Tibial nerve (tissue), 4 donors: ENCODE data around the gene FBLN2. TPM values are rescaled to one million over a fixed set of nuclear protein-coding genes. Genes with fewer than 3 reads are reported as not detected.

Source experiments
- DNase-seq, 2 donors: peaks; one replicate each; pipeline ENCODE4 v3.0.0-alpha.2; 2019; ENCODE audit warnings: low spot score in 2 of 2
- H3K27ac ChIP-seq, 4 donors: fragments of 200-600 bp; sonication (generic) in 3 of 4; one replicate each; pipeline ENCODE4 v1.5.1; 2017 to 2019; ENCODE audit warnings: mild to moderate bottlenecking in 1 of 4
- H3K27me3 ChIP-seq, 2 donors: fragments of 200-600 bp; sonication (generic) in 1 of 2; one replicate each; pipeline versions ENCODE4 v1.5.1 to v1.6.0; 2017 to 2019
- H3K36me3 ChIP-seq, 3 donors: fragments of 200-600 bp; sonication (generic); one replicate each; pipeline ENCODE4 v1.5.1; 2018 to 2019
- H3K4me1 ChIP-seq, 4 donors: fragments of 200-600 bp; sonication (generic) in 3 of 4; one replicate each; pipeline ENCODE4 v1.5.1; 2017 to 2019
- H3K4me3 ChIP-seq, 4 donors: fragments of 200-600 bp; sonication (generic) in 3 of 4; one replicate each; pipeline ENCODE4 v1.5.1; 2017 to 2019; ENCODE audit warnings: mild to moderate bottlenecking in 1 of 4, moderate library complexity in 1 of 4
- H3K9me3 ChIP-seq, 4 donors: fragments of 200-600 bp; sonication (generic) in 3 of 4; one replicate each; pipeline ENCODE4 v1.5.1; 2017 to 2019
- EP300 ChIP-seq, 2 donors: sonication (generic); formaldehyde crosslinking; IDR thresholded peaks; one replicate each; pipeline ENCODE4 v1.6.1; 2017; ENCODE audit warnings: antibody characterized with exemption in 2 of 2, mild to moderate bottlenecking in 1 of 2
- POLR2A ChIP-seq, 2 donors: fragments of 450-650 bp; IDR thresholded peaks; one replicate each; pipeline ENCODE4 v1.6.1; 2017; ENCODE audit warnings: antibody characterized with exemption in 2 of 2, mild to moderate bottlenecking in 2 of 2, moderate library complexity in 2 of 2
- WGBS, 2 donors: methylation state at CpG; one replicate each; pipeline ENCODE4 v1.1.5; 2018; 5-methylcytosine and 5-hydroxymethylcytosine counted together
- total RNA-seq, 4 donors: library from RNA; depleted of rRNA; stranded (reverse); fragments of >200 nt; gene quantifications; one replicate each; pipeline ENCODE4 v1.1.0, GENCODE V29; 2016
- TF ChIP-seq, protein P1 (sequence below), 5 experiments: fragments of 200-600 bp in 3 of 5; fragments of 450-650 bp in 2 of 5; sonication (generic) in 3 of 5; IDR thresholded peaks; one replicate each; pipeline ENCODE4 v1.5.1; 2016 to 2019; ENCODE audit warnings: antibody characterized with exemption in 5 of 5, mild to moderate bottlenecking in 3 of 5, moderate library complexity in 2 of 5

The FBLN2 gene
- total RNA-seq, 4 donors from 2014 or later: 185 to 445 (median 240) TPM

DNA sequence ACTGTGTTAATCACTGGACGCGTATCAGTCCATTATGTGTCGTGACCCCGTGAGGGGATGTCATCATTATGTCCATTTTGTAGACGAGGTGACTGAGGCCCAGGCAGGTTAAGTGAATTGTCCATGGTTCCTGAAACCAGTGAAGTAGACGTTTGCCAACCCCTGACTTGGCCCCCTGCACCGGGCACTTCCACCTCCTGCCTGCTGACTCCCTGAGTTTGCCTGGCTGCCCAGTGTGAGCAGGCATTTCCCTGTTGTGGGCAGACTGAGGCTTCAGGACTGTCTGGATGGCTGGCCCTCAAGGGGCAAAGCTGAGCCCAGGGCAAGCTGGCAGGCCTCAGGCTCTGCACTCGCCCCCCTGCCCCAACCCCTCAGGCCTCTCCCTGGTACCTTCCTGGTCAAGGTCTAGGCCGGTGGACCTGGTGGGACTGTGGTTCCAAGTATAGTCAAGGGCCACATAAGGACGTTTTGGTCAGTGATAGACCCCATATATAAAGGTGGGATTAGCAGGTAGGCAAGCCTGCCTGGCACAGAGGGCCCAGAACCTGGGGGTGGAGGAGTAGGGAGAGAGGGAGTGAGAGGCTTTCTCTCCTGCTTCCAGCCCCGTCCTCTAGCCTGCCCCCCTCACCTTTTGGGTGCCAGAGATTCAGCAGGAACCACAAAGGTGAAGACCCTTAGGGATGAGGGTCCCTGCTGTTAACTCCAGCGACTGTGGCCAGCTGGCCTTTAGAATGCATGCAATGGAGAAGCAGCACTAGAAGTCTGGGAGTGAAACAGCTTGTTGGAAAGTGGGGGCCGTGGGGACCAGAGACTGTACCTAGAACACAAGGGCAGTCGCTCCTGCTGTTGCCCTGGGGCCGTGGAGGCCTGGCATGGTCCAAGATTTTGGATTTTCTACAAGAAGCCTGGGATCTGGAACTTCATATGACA, 34.6 kb downstream of the FBLN2 start:
- Histone ChIP-seq H3K4me3 (no peak overlapping the region), H3K9me3 (no peaks in the 10 kb centered on the region), H3K27ac (peak overlapping the region in 1 of 4 donors; percentile 25), H3K4me1 (peaks cover 0 to 36% (median 3%) of the 10 kb centered on the region in 4 donors), H3K36me3 (no peaks in the 10 kb centered on the region), H3K27me3 (no peaks in the 10 kb centered on the region)
- no peak for DNase-seq
- TF ChIP-seq POLR2A (IDR thresholded peaks at IDR 0.05): no peak
- 76 to 79% methylated on average over 13 to 15 of the region's 15 CpGs for WGBS, 2 donors

DNA sequence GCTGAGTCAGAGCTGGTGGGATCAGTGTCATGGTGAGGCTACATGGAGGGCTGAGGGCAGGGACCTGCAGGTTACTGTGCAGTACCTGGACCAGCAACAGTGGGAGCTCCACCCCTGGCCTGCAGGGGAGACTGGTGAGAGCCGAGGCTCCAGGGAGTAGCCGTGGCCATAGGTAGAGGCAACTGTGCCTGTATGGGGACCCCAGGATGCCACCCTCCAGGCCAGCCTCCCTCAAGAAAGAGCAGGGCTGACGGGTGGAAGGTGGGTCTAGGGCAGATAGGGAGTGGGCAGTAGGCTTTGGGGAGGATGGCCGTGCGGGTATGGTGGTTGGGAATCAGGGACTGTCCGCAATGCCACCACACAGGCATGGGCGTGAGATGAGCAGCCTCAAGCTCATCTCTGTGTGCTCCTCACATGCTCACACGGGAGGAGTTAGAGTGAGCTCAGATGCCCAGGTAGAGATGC, 35.5 kb downstream of the FBLN2 start:
- H3K36me3 ChIP-seq: no peaks in the 10 kb centered on the region
- no peak overlapping the region for H3K4me3 ChIP-seq
- no peak for TF ChIP-seq EP300 (IDR thresholded peaks at IDR 0.05)
- TF ChIP-seq, protein P1, sequence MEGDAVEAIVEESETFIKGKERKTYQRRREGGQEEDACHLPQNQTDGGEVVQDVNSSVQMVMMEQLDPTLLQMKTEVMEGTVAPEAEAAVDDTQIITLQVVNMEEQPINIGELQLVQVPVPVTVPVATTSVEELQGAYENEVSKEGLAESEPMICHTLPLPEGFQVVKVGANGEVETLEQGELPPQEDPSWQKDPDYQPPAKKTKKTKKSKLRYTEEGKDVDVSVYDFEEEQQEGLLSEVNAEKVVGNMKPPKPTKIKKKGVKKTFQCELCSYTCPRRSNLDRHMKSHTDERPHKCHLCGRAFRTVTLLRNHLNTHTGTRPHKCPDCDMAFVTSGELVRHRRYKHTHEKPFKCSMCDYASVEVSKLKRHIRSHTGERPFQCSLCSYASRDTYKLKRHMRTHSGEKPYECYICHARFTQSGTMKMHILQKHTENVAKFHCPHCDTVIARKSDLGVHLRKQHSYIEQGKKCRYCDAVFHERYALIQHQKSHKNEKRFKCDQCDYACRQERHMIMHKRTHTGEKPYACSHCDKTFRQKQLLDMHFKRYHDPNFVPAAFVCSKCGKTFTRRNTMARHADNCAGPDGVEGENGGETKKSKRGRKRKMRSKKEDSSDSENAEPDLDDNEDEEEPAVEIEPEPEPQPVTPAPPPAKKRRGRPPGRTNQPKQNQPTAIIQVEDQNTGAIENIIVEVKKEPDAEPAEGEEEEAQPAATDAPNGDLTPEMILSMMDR (IDR thresholded peaks at IDR 0.05): no peak
- TF ChIP-seq POLR2A (IDR thresholded peaks at IDR 0.05): no peak
- peaks cover 0 to 39% (median 3%) of the 10 kb centered on the region in 4 donors for H3K4me1 ChIP-seq
- WGBS, 2 donors: 97 to 98% methylated on average over 8 of the region's 8 CpGs
- no peaks in the 10 kb centered on the region for H3K27me3 ChIP-seq
- DNase-seq: no peak
- no peak overlapping the region for H3K27ac ChIP-seq
- H3K9me3 ChIP-seq: no peaks in the 10 kb centered on the region

DNA sequence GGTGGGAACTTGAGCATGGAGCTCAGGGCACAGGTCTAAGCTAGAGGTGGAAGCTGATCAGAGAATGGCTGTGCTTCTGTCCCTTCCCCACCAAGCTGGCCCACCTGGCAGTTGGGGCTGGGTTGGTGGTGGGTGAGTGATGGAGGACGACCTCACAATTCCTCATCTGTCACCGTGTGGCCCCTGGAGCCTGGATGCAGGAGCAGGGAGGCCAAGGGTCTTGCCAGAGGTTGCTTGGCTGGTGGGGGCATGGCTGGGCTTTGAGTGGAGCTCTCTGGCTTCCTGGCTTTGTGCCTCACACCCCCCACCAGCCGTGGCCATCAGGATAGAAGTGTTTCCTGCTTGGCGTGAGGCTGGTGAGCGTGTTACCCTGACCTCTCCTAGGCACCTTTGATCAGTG, 36.0 kb downstream of the FBLN2 start:
- no peaks in the 10 kb centered on the region for H3K36me3 ChIP-seq
- TF ChIP-seq POLR2A (IDR thresholded peaks at IDR 0.05): no peak
- TF ChIP-seq, protein P1 (IDR thresholded peaks at IDR 0.05): no peak
- no peak for TF ChIP-seq EP300 (IDR thresholded peaks at IDR 0.05)
- no peaks in the 10 kb centered on the region for H3K9me3 ChIP-seq
- no peak for DNase-seq
- 74 to 84% methylated on average over 5 of the region's 5 CpGs for WGBS, 2 donors
- H3K27ac ChIP-seq: no peak overlapping the region
- no peak overlapping the region for H3K4me3 ChIP-seq
- H3K27me3 ChIP-seq: no peaks in the 10 kb centered on the region
- H3K4me1 ChIP-seq: peaks cover 0 to 39% (median 3%) of the 10 kb centered on the region in 4 donors

DNA sequence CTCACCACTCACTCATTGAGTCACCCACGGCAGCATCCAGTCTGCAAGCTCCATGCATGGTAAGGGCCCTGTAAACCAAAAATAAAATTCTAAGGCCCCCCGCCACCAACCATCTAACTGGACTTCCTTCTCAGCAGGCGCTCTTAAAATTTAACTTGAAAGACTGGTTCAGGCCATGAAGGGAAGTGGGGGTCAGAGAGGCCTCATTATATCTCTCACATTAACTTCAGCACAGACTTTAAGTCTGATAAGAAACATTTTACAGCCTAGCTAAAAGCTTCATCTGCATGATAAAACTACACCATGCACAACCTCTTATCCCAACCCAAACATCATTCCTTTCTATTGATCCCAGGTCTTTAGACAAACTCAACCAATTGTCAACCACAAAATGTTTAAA, 38.5 kb downstream of the FBLN2 start:
- no peak for DNase-seq
- no peaks in the 10 kb centered on the region for H3K9me3 ChIP-seq
- H3K4me1 ChIP-seq: peaks cover 0 to 17% (median 3%) of the 10 kb centered on the region in 4 donors
- no peak overlapping the region for H3K27ac ChIP-seq
- no peaks in the 10 kb centered on the region for H3K27me3 ChIP-seq
- H3K4me3 ChIP-seq: no peak overlapping the region
- WGBS, 2 donors: 85 to 89% methylated on average over 3 of the region's 3 CpGs
- no peaks in the 10 kb centered on the region for H3K36me3 ChIP-seq
- TF ChIP-seq POLR2A (IDR thresholded peaks at IDR 0.05): no peak

DNA sequence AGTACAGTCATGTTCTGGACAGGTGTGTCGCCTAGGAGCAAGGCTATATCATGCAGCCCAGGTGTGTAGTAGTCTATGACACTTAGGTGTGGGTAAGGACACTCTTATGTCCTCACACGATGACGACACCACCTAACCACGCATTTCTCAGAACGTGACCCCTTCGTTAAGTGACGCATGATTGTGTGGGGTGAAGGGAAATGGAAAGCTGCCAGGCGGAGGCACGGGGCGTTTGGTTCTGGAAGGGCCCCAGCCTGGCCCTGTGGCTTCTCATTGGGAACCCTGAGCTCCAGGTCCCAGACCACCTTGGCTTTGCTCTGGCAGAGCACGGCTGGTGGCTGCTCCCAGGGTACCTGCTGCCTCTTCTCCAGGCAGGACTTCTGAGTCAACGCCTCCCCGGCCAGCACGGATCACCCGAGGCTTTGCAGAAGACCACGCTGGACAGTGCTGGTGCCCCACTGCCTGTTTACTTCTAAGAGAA, 39.3 kb downstream of the FBLN2 start:
- peaks cover 0 to 12% (median 0%) of the 10 kb centered on the region in 4 donors for H3K4me1 ChIP-seq
- no peaks in the 10 kb centered on the region for H3K27me3 ChIP-seq
- no peak for DNase-seq
- no peak overlapping the region for H3K4me3 ChIP-seq
- no peaks in the 10 kb centered on the region for H3K9me3 ChIP-seq
- TF ChIP-seq, protein P1 (IDR thresholded peaks at IDR 0.05): no peak
- TF ChIP-seq EP300 (IDR thresholded peaks at IDR 0.05) (no peak), POLR2A (IDR thresholded peaks at IDR 0.05) (no peak)
- WGBS, 2 donors: 67 to 74% methylated on average over 16 of the region's 16 CpGs
- no peaks in the 10 kb centered on the region for H3K36me3 ChIP-seq
- peak overlapping the region in 2 of 4 donors; percentile 6 to 50 for H3K27ac ChIP-seq

DNA sequence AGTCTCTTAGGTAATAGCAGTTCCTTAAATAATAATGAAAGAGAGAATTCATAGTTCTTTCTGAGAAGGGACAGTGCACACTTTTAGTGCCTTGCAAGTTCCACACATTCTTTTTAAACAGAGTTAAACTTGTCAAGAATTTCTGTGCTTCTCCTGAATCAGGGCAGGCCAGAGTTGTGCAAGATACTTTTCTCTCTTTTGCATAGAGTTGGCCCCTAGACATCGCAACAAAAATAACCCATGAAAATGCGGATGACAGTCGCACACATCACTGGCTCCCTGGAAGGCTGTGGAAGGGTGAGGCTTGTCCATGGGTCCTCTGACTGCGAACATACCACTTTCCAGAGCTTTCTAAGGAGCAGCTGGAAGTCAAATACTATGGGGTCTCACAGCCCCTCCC, 40.1 kb downstream of the FBLN2 start:
- WGBS, 2 donors: 65 to 71% methylated on average over 4 of the region's 4 CpGs
- TF ChIP-seq POLR2A (IDR thresholded peaks at IDR 0.05) (no peak), EP300 (IDR thresholded peaks at IDR 0.05) (no peak)
- Histone ChIP-seq H3K9me3 (no peaks in the 10 kb centered on the region), H3K4me3 (no peak overlapping the region), H3K4me1 (peaks cover 0 to 16% (median 0%) of the 10 kb centered on the region in 4 donors), H3K27me3 (no peaks in the 10 kb centered on the region), H3K27ac (peak overlapping the region in 2 of 4 donors; percentile 6 to 50), H3K36me3 (no peaks in the 10 kb centered on the region)
- DNase-seq: no peak
